H1 (cell line): ENCODE results near the gene SLC7A11.

Source experiments
- CREB1 ChIP-seq: IDR thresholded peaks from 2 replicates; pipeline ENCODE4 v1.6.1; 2012; ENCODE audit warnings: inconsistent platforms
- EZH2 ChIP-seq: fragments of 200-600 bp; sonication (generic); IDR thresholded peaks from 2 replicates; pipeline ENCODE4 v1.7.1; 2012; ENCODE audit warnings: low read depth, mild to moderate bottlenecking, moderate library complexity, low read length, inconsistent platforms; ENCODE audit not compliant: severe bottlenecking
- POLR2A ChIP-seq, 2 experiments: IDR thresholded peaks; 1 replicate in 1 of 2; 2 replicates in 1 of 2; pipeline ENCODE4 v1.6.1; 2011; ENCODE audit warnings: low read depth in 2 of 2, low read length in 2 of 2, mild to moderate bottlenecking in 2 of 2; ENCODE audit errors: control extremely low read depth in 1 of 2

DNA sequence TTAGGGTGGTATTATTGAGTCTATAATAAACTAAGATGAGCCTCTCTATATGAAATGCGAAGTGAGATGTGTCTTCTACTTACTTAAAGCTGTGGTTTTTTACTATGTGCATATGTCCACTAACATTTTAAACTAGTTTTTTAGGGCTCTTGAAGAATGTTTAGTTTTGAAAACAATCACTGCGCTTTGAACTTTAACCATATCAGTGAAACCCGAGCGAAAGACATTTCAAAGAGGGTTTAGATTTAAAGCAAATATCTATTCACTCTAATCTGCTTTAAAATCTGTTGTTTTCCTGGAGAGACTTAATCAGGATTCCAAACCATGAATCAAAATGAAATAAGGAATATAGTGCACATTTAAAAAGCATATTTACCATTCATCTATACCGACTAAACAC lies 24.8 kb upstream of the SLC7A11 start:
- TF ChIP-seq POLR2A (IDR thresholded peaks at IDR 0.05; ENCODE audit: control extremely low read depth in 1 of 2, low read depth in 2 of 2, low read length in 2 of 2) (no peak), EZH2 (no peak), CREB1 (no peak)
